Measurements from ENCODE around the gene BTBD9. TPM values are rescaled to one million over a fixed set of nuclear protein-coding genes. Genes with fewer than 3 reads are reported as not detected.
"Not testable (repeated sequence)": the region's sequence is repeated elsewhere in the genome, so short reads cannot be mapped to it uniquely, and the experiment has no call there.

Gene BTBD9
- total and polyA plus RNA-seq, 2 experiments from 2014 or later: 10.0 to 13.7 TPM

GRCh38 chr6:38349795-38350194 lies 289.9 kb downstream of the BTBD9 start:
- H3F3A ChIP-seq (ENCODE audit: insufficient read depth): peaks cover 16% of the 10 kb centered on the region
- no peak overlapping the region for H3K9ac ChIP-seq
- no peak for TF ChIP-seq EZH2 (IDR thresholded peaks at IDR 0.05; ENCODE audit: insufficient read depth, poor library complexity, severe bottlenecking)
- TF ChIP-seq EZH2phosphoT487 (IDR thresholded peaks at IDR 0.05; ENCODE audit: insufficient read depth, low read depth): no peak
- H4K20me1 ChIP-seq (ENCODE audit: insufficient read depth): no peaks in the 10 kb centered on the region
- peaks cover 32% of the 10 kb centered on the region for H3K4me1 ChIP-seq (ENCODE audit: insufficient read depth)
- peak overlapping the region; percentile 49 for H3K27ac ChIP-seq
- peak; percentile 74 for DNase-seq
- H3K9me3 ChIP-seq (ENCODE audit: low read depth): no peaks in the 10 kb centered on the region
- WGBS, 2 experiments (ENCODE audit: low coverage in 1 of 2, low lambda C conversion rate in 2 of 2, missing lambda C conversion rate in 2 of 2): 76 to 84% methylated on average over 3 of the region's 3 CpGs
- H3K9me2 ChIP-seq (ENCODE audit: insufficient read depth): no peaks in the 10 kb centered on the region
- H3K79me2 ChIP-seq (ENCODE audit: insufficient read depth): no peaks in the 10 kb centered on the region
- no peak overlapping the region for H2AFZ ChIP-seq
- no peak overlapping the region for H3K4me3 ChIP-seq
- peak overlapping the region; percentile 3 for H3K4me2 ChIP-seq (ENCODE audit: unreplicated experiment)
- no peaks in the 10 kb centered on the region for H3K36me3 ChIP-seq (ENCODE audit: low read depth)
- H3K27me3 ChIP-seq (replicated peaks; ENCODE audit: insufficient read depth): no peaks in the 10 kb centered on the region
- in situ Hi-C loops (cut with MboI): no loop called here

- H3K4me3 ChIP-seq: no peak overlapping the region
- DNase-seq: no peak
- no peak overlapping the region for H3K4me2 ChIP-seq (ENCODE audit: unreplicated experiment)
- no peaks in the 10 kb centered on the region for H4K20me1 ChIP-seq (ENCODE audit: insufficient read depth)
- H3K9me2 ChIP-seq (ENCODE audit: insufficient read depth): no peaks in the 10 kb centered on the region
- no peaks in the 10 kb centered on the region for H3K27me3 ChIP-seq (replicated peaks; ENCODE audit: insufficient read depth)
- no peak overlapping the region for H2AFZ ChIP-seq
- peaks cover 16% of the 10 kb centered on the region for H3F3A ChIP-seq (ENCODE audit: insufficient read depth)
- H3K9me3 ChIP-seq (ENCODE audit: low read depth): no peaks in the 10 kb centered on the region
- H3K9ac ChIP-seq: no peak overlapping the region
- H3K36me3 ChIP-seq (ENCODE audit: low read depth): no peaks in the 10 kb centered on the region
- peaks cover 32% of the 10 kb centered on the region for H3K4me1 ChIP-seq (ENCODE audit: insufficient read depth)
- H3K27ac ChIP-seq: no peak overlapping the region
- no peaks in the 10 kb centered on the region for H3K79me2 ChIP-seq (ENCODE audit: insufficient read depth)
- in situ Hi-C loops (cut with MboI): no loop called here
- TF ChIP-seq EZH2phosphoT487 (IDR thresholded peaks at IDR 0.05; ENCODE audit: insufficient read depth, low read depth) (no peak), EZH2 (IDR thresholded peaks at IDR 0.05; ENCODE audit: insufficient read depth, poor library complexity, severe bottlenecking) (no peak)
- 75 to 78% methylated on average over 2 of the region's 2 CpGs for WGBS, 2 experiments (ENCODE audit: low coverage in 1 of 2, low lambda C conversion rate in 2 of 2, missing lambda C conversion rate in 2 of 2)
Measured at GRCh38 chr6:38349221-38349620, 290.5 kb downstream of the BTBD9 start.

- Histone ChIP-seq H3K4me2 (ENCODE audit: unreplicated experiment) (no peak overlapping the region), H3K27me3 (replicated peaks; ENCODE audit: insufficient read depth) (no peaks in the 10 kb centered on the region), H3K9me3 (ENCODE audit: low read depth) (no peaks in the 10 kb centered on the region), H4K20me1 (ENCODE audit: insufficient read depth) (no peaks in the 10 kb centered on the region), H2AFZ (no peak overlapping the region), H3F3A (ENCODE audit: insufficient read depth) (peaks cover 16% of the 10 kb centered on the region), H3K79me2 (ENCODE audit: insufficient read depth) (no peaks in the 10 kb centered on the region), H3K9me2 (ENCODE audit: insufficient read depth) (no peaks in the 10 kb centered on the region), H3K9ac (no peak overlapping the region), H3K4me1 (ENCODE audit: insufficient read depth) (peaks cover 32% of the 10 kb centered on the region), H3K4me3 (no peak overlapping the region), H3K27ac (no peak overlapping the region), H3K36me3 (ENCODE audit: low read depth) (no peaks in the 10 kb centered on the region)
- DNase-seq: no peak
- in situ Hi-C loops (cut with MboI): no loop called here
- WGBS, 2 experiments (ENCODE audit: low coverage in 1 of 2, low lambda C conversion rate in 2 of 2, missing lambda C conversion rate in 2 of 2): 78 to 89% methylated on average over 3 of the region's 3 CpGs
- TF ChIP-seq EZH2phosphoT487 (IDR thresholded peaks at IDR 0.05; ENCODE audit: insufficient read depth, low read depth) (no peak), EZH2 (IDR thresholded peaks at IDR 0.05; ENCODE audit: insufficient read depth, poor library complexity, severe bottlenecking) (no peak)
Measured at GRCh38 chr6:38348371-38348770, 291.4 kb downstream of the BTBD9 start.

GRCh38 chr6:38347829-38348228 lies 291.9 kb downstream of the BTBD9 start:
- H3K4me1 ChIP-seq (ENCODE audit: insufficient read depth): peaks cover 32% of the 10 kb centered on the region
- H3K27ac ChIP-seq; H3K4me2 ChIP-seq (ENCODE audit: unreplicated experiment); H3K9me3 ChIP-seq (ENCODE audit: low read depth); H2AFZ ChIP-seq; H3K9me2 ChIP-seq (ENCODE audit: insufficient read depth); DNase-seq; in situ Hi-C loops (cut with MboI); H4K20me1 ChIP-seq (ENCODE audit: insufficient read depth); H3K9ac ChIP-seq; H3K4me3 ChIP-seq; H3K27me3 ChIP-seq (replicated peaks; ENCODE audit: insufficient read depth); H3K79me2 ChIP-seq (ENCODE audit: insufficient read depth); H3K36me3 ChIP-seq (ENCODE audit: low read depth): not testable (repeated sequence)
- WGBS, 2 experiments (ENCODE audit: low coverage in 1 of 2, low lambda C conversion rate in 2 of 2, missing lambda C conversion rate in 2 of 2): 97 to 98% methylated on average over 8 of the region's 8 CpGs
- H3F3A ChIP-seq (ENCODE audit: insufficient read depth): peaks cover 16% of the 10 kb centered on the region

Data from GM23248 (cell line).